HG02852 (cell line): Measurements from ENCODE around the gene DCAF12.
"Not testable (repeated sequence)": the region's sequence is repeated elsewhere in the genome, so short reads cannot be mapped to it uniquely, and the experiment has no call there.

ENCODE experiments used
- ATAC-seq: cut with Tn5 transposase; IDR thresholded peaks from one replicate; pipeline ENCODE4 v1.9.1; 2021; ENCODE audit warnings: mild to moderate bottlenecking, moderate library complexity; ENCODE audit not compliant: unreplicated experiment

DCAF12 gene

GRCh38 chr9:34072410-34072809, 54.1 kb downstream of the DCAF12 start:
- no peak for ATAC-seq

GRCh38 chr9:34070606-34071324, 55.7 kb downstream of the DCAF12 start:
- no peak for ATAC-seq

GRCh38 chr9:34069831-34070230, 56.7 kb downstream of the DCAF12 start:
- no peak for ATAC-seq

GRCh38 chr9:34065541-34065940, 61.0 kb downstream of the DCAF12 start:
- no peak for ATAC-seq

- ATAC-seq, result no peak
Observed at GRCh38 chr9:34059954-34060353, 66.5 kb downstream of the DCAF12 start.

- ATAC-seq, result no peak
Observed at GRCh38 chr9:34059281-34059680, 67.2 kb downstream of the DCAF12 start.

- ATAC-seq, result no peak
Observed at GRCh38 chr9:34049630-34050384, 76.7 kb downstream of the DCAF12 start.

GRCh38 chr9:34048727-34049629, 77.5 kb downstream of the DCAF12 start, which contains the start of gene UBAP2:
Gene UBAP2, minus strand, starts transcription at chr9:34048887. Its CDS starts 31,739 bp downstream, at chr9:34017148.
- peak; percentile 73 for ATAC-seq

- ATAC-seq, result peak; percentile 24
Observed at GRCh38 chr9:34047864-34048726, 78.4 kb downstream of the DCAF12 start.

- no peak for ATAC-seq
Observed at GRCh38 chr9:34046784-34047379, 79.6 kb downstream of the DCAF12 start.

- no peak for ATAC-seq
Observed at GRCh38 chr9:34045903-34046302, 80.6 kb downstream of the DCAF12 start.

GRCh38 chr9:34042074-34042473, 84.4 kb downstream of the DCAF12 start:
- not testable (repeated sequence) for ATAC-seq

- not testable (repeated sequence) for ATAC-seq
Observed at GRCh38 chr9:34038851-34039250, 87.6 kb downstream of the DCAF12 start.

GRCh38 chr9:34037626-34038025, 88.9 kb downstream of the DCAF12 start:
- no peak for ATAC-seq

- no peak for ATAC-seq
Observed at GRCh38 chr9:34036625-34037024, 89.9 kb downstream of the DCAF12 start.
